Heart right ventricle (tissue), 16 donors: Measurements from ENCODE around the gene MPP3. TPM values are rescaled to one million over a fixed set of nuclear protein-coding genes. Genes with fewer than 3 reads are reported as not detected.

Experiments used
- ATAC-seq, 8 donors: fragments of 200-7000 bp; cut with Tn5 transposase; one replicate each; pipeline ENCODE4 v1.9.1; 2020; ENCODE audit warnings: mild to moderate bottlenecking in 8 of 8, moderate library complexity in 8 of 8, moderate number of reproducible peaks in 1 of 8
- DNase-seq, 2 donors: peaks; one replicate each; pipeline ENCODE4 v3.0.0-alpha.2; 2020
- H3K27ac ChIP-seq, 10 donors: fragments of 200-600 bp; sonication (generic) in 2 of 10; one replicate each; pipeline versions ENCODE4 v1.5.0 to v1.8.0; 2020 to 2022; ENCODE audit warnings: mild to moderate bottlenecking in 3 of 10
- H3K27me3 ChIP-seq, 7 donors: fragments of 200-600 bp; one replicate each; pipeline ENCODE4 v1.8.0; 2021 to 2022; ENCODE audit warnings: mild to moderate bottlenecking in 2 of 7
- H3K36me3 ChIP-seq, 9 donors: fragments of 200-600 bp; sonication (generic) in 1 of 9; one replicate each; pipeline versions ENCODE4 v1.5.0 to v1.8.0; 2020 to 2022; ENCODE audit warnings: mild to moderate bottlenecking in 2 of 9
- H3K4me1 ChIP-seq, 9 donors: fragments of 200-600 bp; sonication (generic) in 1 of 9; one replicate each; pipeline versions ENCODE4 v1.5.0 to v1.8.0; 2020 to 2022; ENCODE audit warnings: mild to moderate bottlenecking in 4 of 9
- H3K4me3 ChIP-seq, 10 donors: fragments of 200-600 bp; sonication (generic) in 2 of 10; one replicate each; pipeline versions ENCODE4 v1.5.0 to v1.8.0; 2020 to 2022; ENCODE audit warnings: mild to moderate bottlenecking in 7 of 10, moderate library complexity in 2 of 10
- H3K9me3 ChIP-seq, 11 donors: fragments of 200-600 bp in 10 of 11; sonication (generic) in 2 of 11; one replicate each; pipeline versions ENCODE4 v1.5.0 to v1.8.0; 2013 to 2022; ENCODE audit warnings: mild to moderate bottlenecking in 2 of 11, control low read depth in 1 of 11, moderate library complexity in 1 of 11
- CTCF ChIP-seq, 9 donors: fragments of 200-600 bp; sonication (generic) in 2 of 9; IDR thresholded peaks; one replicate each; pipeline versions ENCODE4 v1.5.0 to v1.8.0; 2021 to 2022; ENCODE audit warnings: antibody characterized with exemption in 9 of 9, mild to moderate bottlenecking in 5 of 9, moderate library complexity in 1 of 9
- WGBS, 2 donors: extraction: QIAGEN DNeasy Blood & Tissue Kit; methylation state at CpG; one replicate each; pipeline ENCODE4 v1.1.7; 2013; ENCODE audit warnings: inconsistent platforms in 1 of 2; 5-methylcytosine and 5-hydroxymethylcytosine counted together
- intact Hi-C, 10 donors: fragments of 100-400 bp; cut with DNase I; formaldehyde crosslinking; loops; one replicate each; pipeline versions ENCODE4 v1.11.1 to v1.14.2; 2022
- polyA plus RNA-seq, 2 donors: library from polyadenylated mRNA; stranded (reverse); fragments of 200-250 nt; gene quantifications; one replicate each; pipeline ENCODE4 v1.2.3, GENCODE V29; 2013
- total RNA-seq, 10 donors: library from RNA; stranded (reverse); fragmentation: NEBNext Ultra II Directional in 3 of 10; extraction: Animal tissue kit (Norgen Biotek cat#: 25700) in 3 of 10; gene quantifications; one replicate each; pipeline versions ENCODE4 v1.2.1 to v1.2.4, GENCODE V29; 2021 to 2023
- donor health status: Arrhythmogenic right ventricular cardiomyopathy.
- donor health status: ischemic (EF 13 %, LVEDD 7.1; RV severe dilation, severe dysfunction).
- donor health status: healthy with polysubstance abuse.
- donor health status: DM: no; HTN: yes; CAD: no.
- donor health status: DM: no; HTN: no; CAD: no.
- donor health status: ischemic (EF 25% LVEDD 6.9; RV normal size, moderate dysfunction).
- donor health status: ischemic (EF 25% LVEDD 5.7; RV mildly dilated, moderate dysfunction).
- donor health status: healthy.
- donor health status: DM: yes; HTN: yes; CAD: no.
- donor health status: Ischemic cardiomyopathy.
- donor health status: ischemic (EF 35%, LVEDD 5.7; RV mildly dilated, moderate dysfunction).
- donor health status: nonischemic (EF 11% LVEDD 7.7; RV severe dilation, severe dysfunction).
- donor health status: DM: yes; HTN: yes; CAD: no.
- donor health status: PGD.
- donor health status: ischemic (EF 29% LVEDD 5.4; RV normal size, mild dysfunction).
- donor health status: nonischemic (EF 23%, LVEDD 6.1; RV moderate dilation, normal function).

MPP3 gene
- total and polyA plus RNA-seq, 12 donors = 16.6 to 90.1 (median 33.0) TPM

- ATAC-seq = peak in 1 of 8 donors; percentile 23
- 64 to 67% methylated on average over 5 of the region's 5 CpGs for WGBS, 2 donors
- no peaks in the 10 kb centered on the region for H3K36me3 ChIP-seq
- no peaks in the 10 kb centered on the region for H3K9me3 ChIP-seq
- no peak for TF ChIP-seq CTCF (IDR thresholded peaks at IDR 0.05)
- no peak for DNase-seq
- H3K27me3 ChIP-seq = no peaks in the 10 kb centered on the region
- peak overlapping the region in 1 of 10 donors; percentile 26 for H3K27ac ChIP-seq
- no peak overlapping the region for H3K4me3 ChIP-seq
- intact Hi-C loops = loop anchor here in 5 of 10 donors (5.0 to 10.0 kb wide), 3 partner anchors 48 to 63 kb away; partner anchors contain the start of genes CD300LG (in 3 of the 5) and MPP3 (in 2 of the 5)
- peaks cover 0 to 27% (median 1%) of the 10 kb centered on the region in 9 donors for H3K4me1 ChIP-seq
These were observed 48.3 kb downstream of the MPP3 start for GRCh38 chr17:43784628-43785101.

DNA sequence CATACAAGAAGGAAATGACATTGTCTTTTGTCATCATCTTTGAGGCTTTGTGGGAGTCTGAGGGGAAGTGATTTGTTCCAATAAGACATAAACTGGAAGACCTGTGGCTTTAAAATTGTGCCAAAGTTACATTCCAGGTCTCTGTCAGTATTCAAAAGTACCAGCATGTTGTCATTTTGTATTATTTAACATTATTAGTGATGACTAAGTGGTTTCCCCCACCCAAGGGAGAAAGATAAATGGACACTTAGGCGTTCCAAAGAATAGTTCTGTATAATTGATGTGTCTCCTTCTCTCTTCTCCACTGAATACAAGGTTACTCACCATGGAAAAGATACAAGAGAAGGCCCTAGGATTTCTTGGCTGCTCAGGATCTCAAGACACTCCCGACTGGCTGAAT is 48.9 kb downstream of the MPP3 start:
- DNase-seq (no peak), ATAC-seq (no peak)
- Histone ChIP-seq H3K4me3 (no peak overlapping the region), H3K9me3 (no peaks in the 10 kb centered on the region), H3K4me1 (peaks cover 0 to 33% (median 7%) of the 10 kb centered on the region in 9 donors), H3K36me3 (no peaks in the 10 kb centered on the region), H3K27me3 (no peaks in the 10 kb centered on the region), H3K27ac (peak overlapping the region in 1 of 10 donors; percentile 26)
- WGBS, 2 donors = 83% methylated on average over 2 of the region's 2 CpGs
- TF ChIP-seq CTCF (IDR thresholded peaks at IDR 0.05) = no peak
- intact Hi-C loops = loop anchor here in 5 of 10 donors (5.0 to 10.0 kb wide), 3 partner anchors 48 to 63 kb away; partner anchors contain the start of genes CD300LG (in 3 of the 5) and MPP3 (in 2 of the 5)

- Histone ChIP-seq H3K27ac (no peak overlapping the region), H3K36me3 (no peaks in the 10 kb centered on the region), H3K9me3 (no peaks in the 10 kb centered on the region), H3K4me3 (no peak overlapping the region), H3K27me3 (no peaks in the 10 kb centered on the region), H3K4me1 (peaks cover 0 to 34% (median 7%) of the 10 kb centered on the region in 9 donors)
- ATAC-seq (no peak), DNase-seq (no peak)
- TF ChIP-seq CTCF (IDR thresholded peaks at IDR 0.05) = no peak
- WGBS, 2 donors = 82 to 86% methylated on average over 15 of the region's 15 CpGs
- intact Hi-C loops = loop anchor here in 5 of 10 donors (5.0 to 10.0 kb wide), 3 partner anchors 49 to 64 kb away; partner anchors contain the start of genes CD300LG (in 3 of the 5) and MPP3 (in 2 of the 5)
These were observed 49.8 kb downstream of the MPP3 start for GRCh38 chr17:43782913-43783680.

- Histone ChIP-seq H3K27me3 (no peaks in the 10 kb centered on the region), H3K9me3 (no peaks in the 10 kb centered on the region), H3K27ac (peak within 1 kb of the TSS; percentile 96 to 100 (median 100)), H3K36me3 (peaks cover 0 to 22% (median 9%) of the 10 kb centered on the region in 9 donors), H3K4me1 (peaks cover 2 to 64% (median 33%) of the 10 kb centered on the region in 9 donors), H3K4me3 (peak within 1 kb of the TSS; percentile 70 to 100 (median 93))
- no peak for DNase-seq
- WGBS, 2 donors = 73 to 74% methylated on average over 7 of the region's 7 CpGs
- intact Hi-C loops = loop anchor here in 5 of 10 donors (5.0 to 10.0 kb wide), 3 partner anchors 52 to 67 kb away; partner anchors contain the start of genes CD300LG (in 3 of the 5) and MPP3 (in 2 of the 5)
- ATAC-seq = no peak
- no peak for TF ChIP-seq CTCF (IDR thresholded peaks at IDR 0.05)
These were observed 52.8 kb downstream of the MPP3 start, which contains the start of gene CFAP97D1 for GRCh38 chr17:43780135-43780534. Gene CFAP97D1 (plus strand): TSS chr17:43780435. CDS start chr17:43780463, 28 bp downstream.
